ENCODE measurements around the gene NAGLU.

DNA sequence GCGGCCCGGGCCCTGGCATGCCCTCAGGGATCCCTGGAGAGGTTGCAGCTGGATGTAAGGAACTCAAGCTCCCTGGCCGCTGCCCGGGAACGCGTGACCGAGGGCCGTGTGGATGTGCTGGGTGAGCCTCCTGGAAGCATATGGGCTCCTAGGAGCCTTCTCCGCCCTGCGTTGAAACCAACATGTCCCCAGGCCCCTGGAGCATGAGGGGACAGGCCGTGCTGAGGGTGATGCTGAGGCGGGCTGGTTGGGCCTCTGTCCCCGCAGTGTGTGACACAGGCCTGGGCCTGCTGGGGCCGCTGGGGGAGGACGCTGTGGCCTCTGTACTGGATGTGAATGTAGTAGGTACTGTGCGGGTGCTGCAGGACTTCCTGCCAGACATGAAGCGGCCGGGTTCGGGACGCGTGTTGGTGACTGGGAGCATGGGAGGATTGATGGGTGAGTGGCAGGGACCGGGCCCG lies 11.0 kb downstream of the NAGLU start:
- TF ChIP-seq CTCF (IDR thresholded peaks at IDR 0.05; ENCODE audit: low read depth, low read length) (no peak), POLR2A (IDR thresholded peaks at IDR 0.05; ENCODE audit: extremely low read depth, insufficient read length) (no peak), MAX (IDR thresholded peaks at IDR 0.05; ENCODE audit: low read depth, low read length) (no peak), MYC (IDR thresholded peaks at IDR 0.05; ENCODE audit: low read depth, low read length) (no peak)
